K562 (cell line): Measurements from ENCODE around the gene TXLNA. TPM values are rescaled to one million over a fixed set of nuclear protein-coding genes. Genes with fewer than 3 reads are reported as not detected.

Experiments used
- ARID2 ChIP-seq: fragments of 450-650 bp; IDR thresholded peaks from 2 replicates; pipeline ENCODE4 v1.6.1; 2017; ENCODE audit warnings: antibody characterized with exemption, mild to moderate bottlenecking
- ATF3 ChIP-seq, 2 experiments: fragments of 450-650 bp in 1 of 2; sonication (generic) in 1 of 2; formaldehyde crosslinking in 1 of 2; IDR thresholded peaks in 1 of 2; conservative IDR thresholded peaks in 1 of 2; 2 replicates each; pipeline versions ENCODE4 v1.6.1 to v1.8.1; 2016 to 2023; ENCODE audit warnings: mild to moderate bottlenecking in 2 of 2, moderate library complexity in 2 of 2, inconsistent platforms in 1 of 2, missing genetic modification reagents in 1 of 2
- CBX1 ChIP-seq: sonication (generic); IDR thresholded peaks from 2 replicates; pipeline ENCODE4 v1.6.1; 2016; ENCODE audit warnings: antibody characterized with exemption, low read depth, mild to moderate bottlenecking
- CC2D1A ChIP-seq: fragments of 450-650 bp; IDR thresholded peaks from 2 replicates; pipeline ENCODE4 v1.6.1; 2017; ENCODE audit warnings: mild to moderate bottlenecking
- CHD2 ChIP-seq: IDR thresholded peaks from 2 replicates; pipeline ENCODE4 v1.6.1; 2011; ENCODE audit warnings: low read depth, low read length
- FOXA3 ChIP-seq, 2 experiments: fragments of 450-650 bp in 1 of 2; sonication (generic) in 1 of 2; formaldehyde crosslinking; IDR thresholded peaks in 1 of 2; conservative IDR thresholded peaks in 1 of 2; 2 replicates each; pipeline versions ENCODE4 v1.4.0 to v1.8.0; 2020 to 2022; ENCODE audit warnings: mild to moderate bottlenecking in 2 of 2, missing genetic modification reagents in 1 of 2
- GATAD2B ChIP-seq: fragments of 450-650 bp; IDR thresholded peaks from 2 replicates; pipeline ENCODE4 v1.6.1; 2017; ENCODE audit warnings: mild to moderate bottlenecking, borderline replicate concordance
- JUN ChIP-seq, 2 experiments: sonication (generic) in 1 of 2; formaldehyde crosslinking in 1 of 2; IDR thresholded peaks; 2 replicates each; pipeline versions ENCODE4 v1.6.1 to v1.8.0; 2012 to 2022; ENCODE audit warnings: borderline replicate concordance in 2 of 2, mild to moderate bottlenecking in 2 of 2, improper control_type of control experiment in 1 of 2, low read depth in 1 of 2, low read length in 1 of 2, missing genetic modification reagents in 1 of 2
- MLX ChIP-seq, 2 experiments: fragments of 450-650 bp in 1 of 2; sonication (generic) in 1 of 2; formaldehyde crosslinking; conservative IDR thresholded peaks; 2 replicates each; pipeline versions ENCODE4 v1.4.0 to v1.8.1; 2020 to 2022; ENCODE audit warnings: mild to moderate bottlenecking in 1 of 2, missing genetic modification reagents in 1 of 2
- NR2C2 ChIP-seq, 2 experiments: fragments of 200-800 bp in 1 of 2; sonication (Bioruptor generic) in 1 of 2; sonication (generic) in 1 of 2; formaldehyde crosslinking in 1 of 2; IDR thresholded peaks; 2 replicates each; pipeline versions ENCODE4 v1.6.1 to v1.8.0; 2016 to 2022; ENCODE audit warnings: mild to moderate bottlenecking in 1 of 2, missing compliant biosample characterization in 1 of 2, missing genetic modification characterization in 1 of 2, missing genetic modification reagents in 1 of 2
- SFPQ ChIP-seq: fragments of 200-400 bp; formaldehyde crosslinking; IDR thresholded peaks from 2 replicates; pipeline ENCODE4 v1.6.1; 2017; ENCODE audit warnings: mild to moderate bottlenecking, low read depth, low read length, moderate library complexity
- SIRT6 ChIP-seq: IDR thresholded peaks from one replicate; pipeline ENCODE4 v1.6.1; 2012; ENCODE audit warnings: low read depth, mild to moderate bottlenecking, control low read depth, inconsistent platforms, low read length, moderate library complexity
- SMARCA4 ChIP-seq: fragments of 450-650 bp; IDR thresholded peaks from 2 replicates; pipeline ENCODE4 v1.6.1; 2016
- SRF ChIP-seq, 2 experiments: fragments of 250-450, 450-650 bp in 1 of 2; sonication (Bioruptor Pico) in 1 of 2; sonication (generic) in 1 of 2; formaldehyde crosslinking; IDR thresholded peaks; 2 replicates each; pipeline versions ENCODE4 v1.5.0 to v1.5.1; 2020 to 2022; ENCODE audit warnings: mild to moderate bottlenecking in 1 of 2, missing genetic modification reagents in 1 of 2
- YY1 ChIP-seq, 3 experiments: IDR thresholded peaks; 2 replicates each; pipeline ENCODE4 v1.6.1; 2011; ENCODE audit warnings: low read length in 2 of 3, mild to moderate bottlenecking in 2 of 3, moderate library complexity in 2 of 3, borderline replicate concordance in 1 of 3, control low read depth in 1 of 3, low read depth in 1 of 3; ENCODE audit not compliant: insufficient read depth in 3 of 3, insufficient replicate concordance in 2 of 3, control insufficient read depth in 1 of 3, insufficient read length in 1 of 3; ENCODE audit errors: extremely low read depth in 1 of 3
- ZKSCAN1 ChIP-seq: fragments of 150-350 bp; IDR thresholded peaks from 2 replicates; pipeline ENCODE4 v1.6.1; 2016; ENCODE audit warnings: low read depth, low read length
- ZKSCAN3 ChIP-seq: fragments of 250-450 bp; sonication (Bioruptor Pico); IDR thresholded peaks from 2 replicates; pipeline ENCODE4 v1.4.0; 2020
- ZNF212 ChIP-seq: fragments of 450-650 bp; formaldehyde crosslinking; IDR thresholded peaks from 2 replicates; pipeline ENCODE4 v1.4.0; 2020; ENCODE audit warnings: mild to moderate bottlenecking
- ZNF431 ChIP-seq: sonication (generic); formaldehyde crosslinking; IDR thresholded peaks from 2 replicates; pipeline ENCODE4 v1.8.0; 2022; ENCODE audit warnings: mild to moderate bottlenecking, missing genetic modification reagents
- polyA plus RNA-seq, 8 experiments: library from polyadenylated mRNA; depleted of rRNA in 4 of 8; stranded (reverse) in 5 of 8; unstranded in 3 of 8; fragments of >200 nt; fragmentation: Nextera tagmentation in 2 of 8; fragmentation: Illumina TruSeq in 1 of 8; extraction: Ambion mirVana in 2 of 8; extraction: Trizol in 1 of 8; gene quantifications; 2 replicates each; pipeline versions ENCODE4 v1.2.1 to v1.2.3, GENCODE V29; 2011 to 2014; ENCODE audit warnings: inconsistent platforms in 1 of 8, missing spikeins in 1 of 8
- total RNA-seq, 7 experiments: library from RNA; depleted of rRNA in 6 of 7; stranded (reverse); fragments of >200 nt in 6 of 7; fragmentation: Illumina TruSeq in 2 of 7; extraction: Trizol in 2 of 7; gene quantifications; 2 replicates each; pipeline versions ENCODE4 v1.2.1 to v1.2.3, GENCODE V29; 2011 to 2021; ENCODE audit warnings: low replicate concordance in 1 of 7

TXLNA gene
- total and polyA plus RNA-seq, 9 of the 15 experiments (the other 6 are each of a cell fraction or from before 2014, with no cell fraction given), result 9.2 to 54.5 (median 39.3) TPM

GRCh38 chr1:32221980-32222755, 42.7 kb downstream of the TXLNA start, which contains the start of the genes EIF3I and TMEM234 (continued):
- TF ChIP-seq ATF3 (IDR thresholded peaks at IDR 0.05) (peak; percentile 37; the same call in 1 of the 2 replicates), ATF3 (CRISPR knock-in tag; conservative IDR thresholded peaks at IDR 0.05) (no peak), ZKSCAN3 (no peak), ZNF431 (no peak), MLX (CRISPR knock-in tag; conservative IDR thresholded peaks at IDR 0.05) (no peak), JUN (IDR thresholded peaks at IDR 0.05; ENCODE audit: borderline replicate concordance, low read depth, low read length) (peak; percentile 49; the same call in 1 of the 2 replicates), JUN (CRISPR knock-in tag; IDR thresholded peaks at IDR 0.05; ENCODE audit: borderline replicate concordance) (no peak), SIRT6 (no peak), CHD2 (no peak; the same call in none of the 2 replicates), SMARCA4 (no peak), ZNF212 (CRISPR knock-in tag) (no peak), CBX1 (no peak), FOXA3 (CRISPR knock-in tag; conservative IDR thresholded peaks at IDR 0.05 in 1 of 2, IDR thresholded peaks at IDR 0.05 in 1 of 2) (no peak), NR2C2 (CRISPR knock-in tag; IDR thresholded peaks at IDR 0.05) (peak; percentile 94), NR2C2 (tag; IDR thresholded peaks at IDR 0.05) (peak; percentile 99), ARID2 (no peak), SRF (CRISPR knock-in tag; IDR thresholded peaks at IDR 0.05) (no peak), CC2D1A (0 out of 2 replicates have a peak, but pooled peaks have one; percentile 3), YY1 (IDR thresholded peaks at IDR 0.05; ENCODE audit: borderline replicate concordance in 1 of 3, control insufficient read depth in 1 of 3, extremely low read depth in 1 of 3, insufficient read depth in 3 of 3, insufficient read length in 1 of 3, insufficient replicate concordance in 2 of 3, low read depth in 1 of 3, low read length in 2 of 3) (peak in 2 of 3 experiments; percentile 11 to 65), GATAD2B (no peak; the same call in 1 of the 2 replicates), SFPQ (no peak), ZKSCAN1 (no peak)
